Neuronal stem cell (in vitro differentiated cells): Measurements from ENCODE around the gene GAGE12J.
"Not testable (repeated sequence)": the region's sequence is repeated elsewhere in the genome, so short reads cannot be mapped to it uniquely, and the experiment has no call there.

Experiments
- DNase-seq: peaks from one replicate; pipeline ENCODE4 v3.0.0-alpha.2; 2013; ENCODE audit warnings: low spot score
- H2AFZ ChIP-seq: one replicate; pipeline ENCODE4 v1.6.1; 2013; ENCODE audit warnings: mild to moderate bottlenecking, low read length, inconsistent platforms
- H2AK5ac ChIP-seq: 2 replicates; pipeline ENCODE4 v1.6.1; 2013; ENCODE audit warnings: low read depth, mild to moderate bottlenecking, inconsistent platforms, low read length, moderate library complexity, mixed read lengths
- H2BK120ac ChIP-seq: 2 replicates; pipeline ENCODE4 v1.6.1; 2013; ENCODE audit warnings: low read depth, mild to moderate bottlenecking, inconsistent platforms, low read length, moderate library complexity, mixed read lengths
- H2BK12ac ChIP-seq: one replicate; pipeline ENCODE4 v1.6.1; 2013; ENCODE audit warnings: low read length, inconsistent platforms
- H2BK15ac ChIP-seq: 2 replicates; pipeline ENCODE4 v1.6.1; 2013; ENCODE audit warnings: mild to moderate bottlenecking, low read length, inconsistent platforms, mixed read lengths
- H2BK5ac ChIP-seq: one replicate; pipeline ENCODE4 v1.6.1; 2013; ENCODE audit warnings: inconsistent platforms, mild to moderate bottlenecking, low read length, moderate library complexity
- H3K14ac ChIP-seq: one replicate; pipeline ENCODE4 v1.6.1; 2013; ENCODE audit warnings: low read length, inconsistent platforms
- H3K18ac ChIP-seq: 2 replicates; pipeline ENCODE4 v1.6.1; 2013; ENCODE audit warnings: low read length, inconsistent platforms
- H3K23ac ChIP-seq: 2 replicates; pipeline ENCODE4 v1.6.1; 2013; ENCODE audit warnings: low read depth, mild to moderate bottlenecking, mixed read lengths, low read length, inconsistent platforms; ENCODE audit not compliant: poor library complexity
- H3K27ac ChIP-seq: replicated peaks from 3 replicates; pipeline ENCODE4 v1.5.1; 2013; ENCODE audit warnings: low read length, inconsistent platforms
- H3K27me3 ChIP-seq, 3 experiments: 2 replicates each; pipeline ENCODE4 v1.6.1; 2013; ENCODE audit warnings: low read length in 3 of 3, mild to moderate bottlenecking in 2 of 3, inconsistent platforms in 1 of 3, low read depth in 1 of 3, mixed read lengths in 1 of 3, moderate library complexity in 1 of 3; ENCODE audit not compliant: control insufficient read depth in 3 of 3, insufficient read depth in 3 of 3
- H3K36me3 ChIP-seq, 2 donors: replicated peaks in 1 of 2; 2 replicates each; pipeline ENCODE4 v1.6.1; 2013; ENCODE audit warnings: low read length in 2 of 2; ENCODE audit not compliant: control insufficient read depth in 2 of 2, insufficient read depth in 2 of 2
- H3K4ac ChIP-seq: 2 replicates; pipeline ENCODE4 v1.6.1; 2013; ENCODE audit warnings: inconsistent platforms, mild to moderate bottlenecking, low read length, moderate library complexity
- H3K4me1 ChIP-seq, 2 donors: 1 replicate in 1 of 2; 2 replicates in 1 of 2; pipeline ENCODE4 v1.6.1; 2013; ENCODE audit warnings: low read length in 2 of 2, low read depth in 1 of 2; ENCODE audit not compliant: control insufficient read depth in 2 of 2, insufficient read depth in 1 of 2
- H3K4me2 ChIP-seq: one replicate; pipeline ENCODE4 v1.6.1; 2013; ENCODE audit warnings: mild to moderate bottlenecking, low read length, inconsistent platforms; ENCODE audit not compliant: insufficient read depth, poor library complexity, severe bottlenecking
- H3K4me3 ChIP-seq, 2 donors: 2 replicates each; pipeline ENCODE4 v1.5.1; 2013; ENCODE audit warnings: low read length in 2 of 2, mild to moderate bottlenecking in 2 of 2, inconsistent platforms in 1 of 2, moderate library complexity in 1 of 2
- H3K79me1 ChIP-seq: one replicate; pipeline ENCODE4 v1.6.1; 2013; ENCODE audit warnings: low read depth, mild to moderate bottlenecking, inconsistent platforms, low read length, moderate library complexity
- H3K9ac ChIP-seq: one replicate; pipeline ENCODE4 v1.6.1; 2013; ENCODE audit warnings: mild to moderate bottlenecking, low read depth, low read length, inconsistent platforms; ENCODE audit not compliant: poor library complexity
- H3K9me3 ChIP-seq, 2 donors: replicated peaks in 1 of 2; 2 replicates each; pipeline versions ENCODE3 to v1.6.1; 2013; ENCODE audit warnings: low read length in 2 of 2, mild to moderate bottlenecking in 2 of 2, inconsistent platforms in 1 of 2, low read depth in 1 of 2, mixed read lengths in 1 of 2, moderate library complexity in 1 of 2; ENCODE audit not compliant: control insufficient read depth in 2 of 2, insufficient read depth in 1 of 2
- H4K8ac ChIP-seq: one replicate; pipeline ENCODE4 v1.6.1; 2013; ENCODE audit warnings: low read depth, mild to moderate bottlenecking, inconsistent platforms, low read length, moderate library complexity
- H4K91ac ChIP-seq: one replicate; pipeline ENCODE4 v1.6.1; 2013; ENCODE audit warnings: low read length, low read depth, mild to moderate bottlenecking, inconsistent platforms; ENCODE audit not compliant: poor library complexity
- WGBS, 2 donors: extraction: QIAGEN DNeasy Blood & Tissue Kit; methylation state at CpG; one replicate each; pipeline ENCODE4 v1.1.7; 2013; ENCODE audit warnings: missing lambda C conversion rate in 2 of 2, mixed read lengths in 1 of 2; ENCODE audit not compliant: insufficient read length in 2 of 2, insufficient replicate concordance in 1 of 2; ENCODE audit errors: extremely low coverage in 2 of 2; 5-methylcytosine and 5-hydroxymethylcytosine counted together

Gene GAGE12J

GRCh38 chrX:49346150-49346549 lies 24.3 kb downstream of the GAGE12J start:
- not testable (repeated sequence) for H3K79me1 ChIP-seq, H2BK12ac ChIP-seq, H3K4me2 ChIP-seq, H3K4me1 ChIP-seq, H2BK120ac ChIP-seq, H3K4me3 ChIP-seq, H3K9ac ChIP-seq, H3K9me3 ChIP-seq, H4K91ac ChIP-seq, H3K27ac ChIP-seq, H3K4ac ChIP-seq, H3K23ac ChIP-seq, H2AFZ ChIP-seq, H3K18ac ChIP-seq, H3K14ac ChIP-seq, H2BK15ac ChIP-seq, DNase-seq, H3K36me3 ChIP-seq, H4K8ac ChIP-seq, H2BK5ac ChIP-seq, H2AK5ac ChIP-seq, H3K27me3 ChIP-seq
- WGBS, 2 donors = no CpG with 5 or more reads among the region's 11 CpGs
